VCaP (cell line): ENCODE measurements around the gene RBBP8NL.
"Not testable (repeated sequence)": the region's sequence is repeated elsewhere in the genome, so short reads cannot be mapped to it uniquely, and the experiment has no call there.

Source experiments
- H3K27ac ChIP-seq: fragments of 450-650 bp; 2 replicates; pipeline ENCODE4 v1.5.1; 2017
- CTCF ChIP-seq: fragments of 450-650 bp; conservative IDR thresholded peaks from 2 replicates; pipeline ENCODE4 v1.5.1; 2017; ENCODE audit warnings: mild to moderate bottlenecking, moderate library complexity

The RBBP8NL gene

GRCh38 chr20:62428396-62429295, 1.3 kb upstream of the RBBP8NL start:
- H3K27ac ChIP-seq, result peak overlapping the region; percentile 91
- TF ChIP-seq CTCF, result no peak

GRCh38 chr20:62428002-62428372, 648 bp upstream of the RBBP8NL start:
- TF ChIP-seq CTCF, result no peak
- H3K27ac ChIP-seq, result peak overlapping the region; percentile 91

- peak overlapping the region; percentile 91 for H3K27ac ChIP-seq
- no peak for TF ChIP-seq CTCF
These were observed 624 bp downstream of the RBBP8NL start for GRCh38 chr20:62426699-62427131.

GRCh38 chr20:62426059-62426348, 1.3 kb downstream of the RBBP8NL start:
- not testable (repeated sequence) for H3K27ac ChIP-seq

GRCh38 chr20:62425281-62426058, 1.9 kb downstream of the RBBP8NL start:
- TF ChIP-seq CTCF, result no peak
- no peak overlapping the region for H3K27ac ChIP-seq

- no peak for TF ChIP-seq CTCF
- H3K27ac ChIP-seq, result no peak overlapping the region
These were observed 2.9 kb downstream of the RBBP8NL start for GRCh38 chr20:62424249-62425107.

GRCh38 chr20:62423326-62423706, 4.0 kb downstream of the RBBP8NL start:
- no peak overlapping the region for H3K27ac ChIP-seq
- TF ChIP-seq CTCF, result no peak
